K562 (cell line): ENCODE data around the gene ZFPM1. TPM values are rescaled to one million over a fixed set of nuclear protein-coding genes. Genes with fewer than 3 reads are reported as not detected.
A peak's percentile ranks its signal among the peaks of the same experiment; 100 is the strongest.

Experiments used
- CBFA2T3 ChIP-seq: fragments of 450-650 bp; IDR thresholded peaks from 2 replicates; pipeline ENCODE4 v1.6.1; 2017
- CBX5 ChIP-seq: IDR thresholded peaks from 2 replicates; pipeline ENCODE4 v1.6.1; 2014; ENCODE audit warnings: low read depth, borderline replicate concordance
- E2F3 ChIP-seq: fragments of 250-450 bp; sonication (Bioruptor Pico); IDR thresholded peaks from 2 replicates; pipeline ENCODE4 v1.4.0; 2020; ENCODE audit warnings: mild to moderate bottlenecking
- HIVEP1 ChIP-seq: fragments of 250-450 bp; sonication (Bioruptor Pico); IDR thresholded peaks from 2 replicates; pipeline ENCODE4 v1.4.0; 2020; ENCODE audit warnings: mild to moderate bottlenecking
- HNRNPL ChIP-seq: fragments of 200-400 bp; formaldehyde crosslinking; IDR thresholded peaks from 2 replicates; pipeline ENCODE4 v1.6.1; 2017; ENCODE audit warnings: low read depth, mild to moderate bottlenecking, low read length
- MXI1 ChIP-seq: IDR thresholded peaks from 2 replicates; pipeline ENCODE4 v1.6.1; 2011; ENCODE audit warnings: low read depth, mild to moderate bottlenecking, improper control_type of control experiment, low read length
- NR1H2 ChIP-seq: sonication (generic); formaldehyde crosslinking; IDR thresholded peaks from 2 replicates; pipeline ENCODE4 v1.4.0; 2020; ENCODE audit warnings: mild to moderate bottlenecking, missing genetic modification reagents
- NR3C1 ChIP-seq: sonication (generic); formaldehyde crosslinking; IDR thresholded peaks from 2 replicates; pipeline ENCODE4 v1.8.1; 2022; ENCODE audit warnings: missing genetic modification reagents
- PHF20 ChIP-seq: fragments of 450-650 bp; IDR thresholded peaks from 2 replicates; pipeline ENCODE4 v1.6.1; 2018; ENCODE audit not compliant: partially characterized antibody
- PML ChIP-seq: IDR thresholded peaks from 2 replicates; pipeline ENCODE4 v1.6.1; 2012; ENCODE audit warnings: low read length, inconsistent platforms
- RFX1 ChIP-seq: fragments of 450-650 bp; IDR thresholded peaks from 2 replicates; pipeline ENCODE4 v1.6.1; 2016; ENCODE audit warnings: mild to moderate bottlenecking, moderate library complexity
- SAFB ChIP-seq: fragments of 200-400 bp; formaldehyde crosslinking; IDR thresholded peaks from 2 replicates; pipeline ENCODE4 v1.6.1; 2017; ENCODE audit warnings: low read depth, low read length, borderline replicate concordance
- ZFX ChIP-seq: sonication (generic); formaldehyde crosslinking; IDR thresholded peaks from 2 replicates; pipeline ENCODE4 v1.8.0; 2022; ENCODE audit warnings: mild to moderate bottlenecking, missing genetic modification reagents, moderate library complexity
- ZNF12 ChIP-seq: sonication (generic); formaldehyde crosslinking; IDR thresholded peaks from 2 replicates; pipeline ENCODE4 v1.4.0; 2020; ENCODE audit warnings: mild to moderate bottlenecking, missing genetic modification reagents
- ZNF57 ChIP-seq: fragments of 450-650 bp; formaldehyde crosslinking; IDR thresholded peaks from 2 replicates; pipeline ENCODE4 v1.4.0; 2020; ENCODE audit warnings: mild to moderate bottlenecking, moderate library complexity
- polyA plus RNA-seq, 8 experiments: library from polyadenylated mRNA; depleted of rRNA in 4 of 8; stranded (reverse) in 5 of 8; unstranded in 3 of 8; fragments of >200 nt; fragmentation: Nextera tagmentation in 2 of 8; fragmentation: Illumina TruSeq in 1 of 8; extraction: Ambion mirVana in 2 of 8; extraction: Trizol in 1 of 8; gene quantifications; 2 replicates each; pipeline versions ENCODE4 v1.2.1 to v1.2.3, GENCODE V29; 2011 to 2014; ENCODE audit warnings: inconsistent platforms in 1 of 8, missing spikeins in 1 of 8
- total RNA-seq, 7 experiments: library from RNA; depleted of rRNA in 6 of 7; stranded (reverse); fragments of >200 nt in 6 of 7; fragmentation: Illumina TruSeq in 2 of 7; extraction: Trizol in 2 of 7; gene quantifications; 2 replicates each; pipeline versions ENCODE4 v1.2.1 to v1.2.3, GENCODE V29; 2011 to 2021; ENCODE audit warnings: low replicate concordance in 1 of 7
- TF ChIP-seq, protein P1 (sequence below): fragments of 250-450 bp; sonication (Bioruptor Pico); IDR thresholded peaks from 2 replicates; pipeline ENCODE4 v1.8.0; 2022; ENCODE audit warnings: moderate library complexity, mild to moderate bottlenecking, inconsistent platforms
- TF ChIP-seq, protein P2 (sequence below): fragments of 200-600 bp; sonication (generic); IDR thresholded peaks from one replicate; pipeline ENCODE4 v1.6.1; 2012; ENCODE audit warnings: mild to moderate bottlenecking, low read depth, low read length, inconsistent platforms
- TF ChIP-seq, protein P3 (sequence below): sonication (generic); formaldehyde crosslinking; IDR thresholded peaks from 2 replicates; pipeline ENCODE4 v1.4.0; 2020; ENCODE audit warnings: mild to moderate bottlenecking, missing genetic modification reagents

Gene ZFPM1
- total and polyA plus RNA-seq, 9 of the 15 experiments (the other 6 are each of a cell fraction or from before 2014, with no cell fraction given): 0.03 to 35.9 (median 1.4) TPM

DNA sequence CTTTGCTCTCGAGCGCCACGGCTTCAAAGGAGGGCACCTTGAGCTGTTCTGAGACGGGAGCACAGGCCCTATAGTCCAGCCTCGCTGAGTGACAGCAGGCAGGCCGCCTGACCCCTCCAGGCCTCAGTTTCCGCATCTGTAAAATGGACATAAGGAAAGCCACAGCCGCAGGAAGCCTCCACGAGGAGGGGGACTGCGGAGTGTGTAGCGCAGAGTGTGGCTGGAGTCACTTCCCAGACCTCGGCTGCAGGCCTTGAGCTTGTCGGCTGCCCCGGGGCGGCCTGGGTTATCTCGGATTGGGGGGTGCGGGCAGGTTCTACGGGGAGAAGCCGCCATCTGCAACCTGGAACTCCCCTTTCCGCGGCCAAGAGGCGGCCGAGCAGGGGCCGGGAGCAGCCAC, 40.8 kb downstream of the ZFPM1 start (continued):
- TF ChIP-seq, protein P1, sequence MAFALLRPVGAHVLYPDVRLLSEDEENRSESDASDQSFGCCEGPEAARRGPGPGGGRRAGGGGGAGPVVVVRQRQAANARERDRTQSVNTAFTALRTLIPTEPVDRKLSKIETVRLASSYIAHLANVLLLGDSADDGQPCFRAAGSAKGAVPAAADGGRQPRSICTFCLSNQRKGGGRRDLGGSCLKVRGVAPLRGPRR (CRISPR knock-in tag): no peak
- TF ChIP-seq HIVEP1 (CRISPR knock-in tag) (no peak), E2F3 (CRISPR knock-in tag) (no peak), ZNF57 (CRISPR knock-in tag) (no peak), NR1H2 (no peak), CBFA2T3 (no peak), PHF20 (no peak), SAFB (no peak), PML (no peak), CBX5 (no peak), ZFX (CRISPR knock-in tag) (no peak), MXI1 (no peak), NR3C1 (CRISPR knock-in tag) (no peak), HNRNPL (no peak), ZNF12 (CRISPR knock-in tag) (0 out of 2 replicates have a peak, but pooled peaks have one; percentile 59), RFX1 (no peak)
- TF ChIP-seq, protein P2, sequence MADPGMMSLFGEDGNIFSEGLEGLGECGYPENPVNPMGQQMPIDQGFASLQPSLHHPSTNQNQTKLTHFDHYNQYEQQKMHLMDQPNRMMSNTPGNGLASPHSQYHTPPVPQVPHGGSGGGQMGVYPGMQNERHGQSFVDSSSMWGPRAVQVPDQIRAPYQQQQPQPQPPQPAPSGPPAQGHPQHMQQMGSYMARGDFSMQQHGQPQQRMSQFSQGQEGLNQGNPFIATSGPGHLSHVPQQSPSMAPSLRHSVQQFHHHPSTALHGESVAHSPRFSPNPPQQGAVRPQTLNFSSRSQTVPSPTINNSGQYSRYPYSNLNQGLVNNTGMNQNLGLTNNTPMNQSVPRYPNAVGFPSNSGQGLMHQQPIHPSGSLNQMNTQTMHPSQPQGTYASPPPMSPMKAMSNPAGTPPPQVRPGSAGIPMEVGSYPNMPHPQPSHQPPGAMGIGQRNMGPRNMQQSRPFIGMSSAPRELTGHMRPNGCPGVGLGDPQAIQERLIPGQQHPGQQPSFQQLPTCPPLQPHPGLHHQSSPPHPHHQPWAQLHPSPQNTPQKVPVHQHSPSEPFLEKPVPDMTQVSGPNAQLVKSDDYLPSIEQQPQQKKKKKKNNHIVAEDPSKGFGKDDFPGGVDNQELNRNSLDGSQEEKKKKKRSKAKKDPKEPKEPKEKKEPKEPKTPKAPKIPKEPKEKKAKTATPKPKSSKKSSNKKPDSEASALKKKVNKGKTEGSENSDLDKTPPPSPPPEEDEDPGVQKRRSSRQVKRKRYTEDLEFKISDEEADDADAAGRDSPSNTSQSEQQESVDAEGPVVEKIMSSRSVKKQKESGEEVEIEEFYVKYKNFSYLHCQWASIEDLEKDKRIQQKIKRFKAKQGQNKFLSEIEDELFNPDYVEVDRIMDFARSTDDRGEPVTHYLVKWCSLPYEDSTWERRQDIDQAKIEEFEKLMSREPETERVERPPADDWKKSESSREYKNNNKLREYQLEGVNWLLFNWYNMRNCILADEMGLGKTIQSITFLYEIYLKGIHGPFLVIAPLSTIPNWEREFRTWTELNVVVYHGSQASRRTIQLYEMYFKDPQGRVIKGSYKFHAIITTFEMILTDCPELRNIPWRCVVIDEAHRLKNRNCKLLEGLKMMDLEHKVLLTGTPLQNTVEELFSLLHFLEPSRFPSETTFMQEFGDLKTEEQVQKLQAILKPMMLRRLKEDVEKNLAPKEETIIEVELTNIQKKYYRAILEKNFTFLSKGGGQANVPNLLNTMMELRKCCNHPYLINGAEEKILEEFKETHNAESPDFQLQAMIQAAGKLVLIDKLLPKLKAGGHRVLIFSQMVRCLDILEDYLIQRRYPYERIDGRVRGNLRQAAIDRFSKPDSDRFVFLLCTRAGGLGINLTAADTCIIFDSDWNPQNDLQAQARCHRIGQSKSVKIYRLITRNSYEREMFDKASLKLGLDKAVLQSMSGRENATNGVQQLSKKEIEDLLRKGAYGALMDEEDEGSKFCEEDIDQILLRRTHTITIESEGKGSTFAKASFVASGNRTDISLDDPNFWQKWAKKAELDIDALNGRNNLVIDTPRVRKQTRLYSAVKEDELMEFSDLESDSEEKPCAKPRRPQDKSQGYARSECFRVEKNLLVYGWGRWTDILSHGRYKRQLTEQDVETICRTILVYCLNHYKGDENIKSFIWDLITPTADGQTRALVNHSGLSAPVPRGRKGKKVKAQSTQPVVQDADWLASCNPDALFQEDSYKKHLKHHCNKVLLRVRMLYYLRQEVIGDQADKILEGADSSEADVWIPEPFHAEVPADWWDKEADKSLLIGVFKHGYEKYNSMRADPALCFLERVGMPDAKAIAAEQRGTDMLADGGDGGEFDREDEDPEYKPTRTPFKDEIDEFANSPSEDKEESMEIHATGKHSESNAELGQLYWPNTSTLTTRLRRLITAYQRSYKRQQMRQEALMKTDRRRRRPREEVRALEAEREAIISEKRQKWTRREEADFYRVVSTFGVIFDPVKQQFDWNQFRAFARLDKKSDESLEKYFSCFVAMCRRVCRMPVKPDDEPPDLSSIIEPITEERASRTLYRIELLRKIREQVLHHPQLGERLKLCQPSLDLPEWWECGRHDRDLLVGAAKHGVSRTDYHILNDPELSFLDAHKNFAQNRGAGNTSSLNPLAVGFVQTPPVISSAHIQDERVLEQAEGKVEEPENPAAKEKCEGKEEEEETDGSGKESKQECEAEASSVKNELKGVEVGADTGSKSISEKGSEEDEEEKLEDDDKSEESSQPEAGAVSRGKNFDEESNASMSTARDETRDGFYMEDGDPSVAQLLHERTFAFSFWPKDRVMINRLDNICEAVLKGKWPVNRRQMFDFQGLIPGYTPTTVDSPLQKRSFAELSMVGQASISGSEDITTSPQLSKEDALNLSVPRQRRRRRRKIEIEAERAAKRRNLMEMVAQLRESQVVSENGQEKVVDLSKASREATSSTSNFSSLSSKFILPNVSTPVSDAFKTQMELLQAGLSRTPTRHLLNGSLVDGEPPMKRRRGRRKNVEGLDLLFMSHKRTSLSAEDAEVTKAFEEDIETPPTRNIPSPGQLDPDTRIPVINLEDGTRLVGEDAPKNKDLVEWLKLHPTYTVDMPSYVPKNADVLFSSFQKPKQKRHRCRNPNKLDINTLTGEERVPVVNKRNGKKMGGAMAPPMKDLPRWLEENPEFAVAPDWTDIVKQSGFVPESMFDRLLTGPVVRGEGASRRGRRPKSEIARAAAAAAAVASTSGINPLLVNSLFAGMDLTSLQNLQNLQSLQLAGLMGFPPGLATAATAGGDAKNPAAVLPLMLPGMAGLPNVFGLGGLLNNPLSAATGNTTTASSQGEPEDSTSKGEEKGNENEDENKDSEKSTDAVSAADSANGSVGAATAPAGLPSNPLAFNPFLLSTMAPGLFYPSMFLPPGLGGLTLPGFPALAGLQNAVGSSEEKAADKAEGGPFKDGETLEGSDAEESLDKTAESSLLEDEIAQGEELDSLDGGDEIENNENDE: no peak
- TF ChIP-seq, protein P3, sequence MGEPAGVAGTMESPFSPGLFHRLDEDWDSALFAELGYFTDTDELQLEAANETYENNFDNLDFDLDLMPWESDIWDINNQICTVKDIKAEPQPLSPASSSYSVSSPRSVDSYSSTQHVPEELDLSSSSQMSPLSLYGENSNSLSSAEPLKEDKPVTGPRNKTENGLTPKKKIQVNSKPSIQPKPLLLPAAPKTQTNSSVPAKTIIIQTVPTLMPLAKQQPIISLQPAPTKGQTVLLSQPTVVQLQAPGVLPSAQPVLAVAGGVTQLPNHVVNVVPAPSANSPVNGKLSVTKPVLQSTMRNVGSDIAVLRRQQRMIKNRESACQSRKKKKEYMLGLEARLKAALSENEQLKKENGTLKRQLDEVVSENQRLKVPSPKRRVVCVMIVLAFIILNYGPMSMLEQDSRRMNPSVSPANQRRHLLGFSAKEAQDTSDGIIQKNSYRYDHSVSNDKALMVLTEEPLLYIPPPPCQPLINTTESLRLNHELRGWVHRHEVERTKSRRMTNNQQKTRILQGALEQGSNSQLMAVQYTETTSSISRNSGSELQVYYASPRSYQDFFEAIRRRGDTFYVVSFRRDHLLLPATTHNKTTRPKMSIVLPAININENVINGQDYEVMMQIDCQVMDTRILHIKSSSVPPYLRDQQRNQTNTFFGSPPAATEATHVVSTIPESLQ (CRISPR knock-in tag): 0 out of 2 replicates have a peak, but pooled peaks have one; percentile 32
